GM12891 (cell line): ENCODE measurements around the gene C7orf33.

Source experiments
- POLR2A ChIP-seq: IDR thresholded peaks from 2 replicates; pipeline ENCODE4 v1.6.1; 2011; ENCODE audit warnings: low read depth, low read length, control low read depth
- POLR2AphosphoS5 ChIP-seq: IDR thresholded peaks from 2 replicates; pipeline ENCODE4 v1.6.1; 2011; ENCODE audit warnings: low read depth, low read length, control low read depth
- SPI1 ChIP-seq: IDR thresholded peaks from 2 replicates; pipeline ENCODE4 v1.6.1; 2011; ENCODE audit warnings: low read depth, low read length, control low read depth
- TAF1 ChIP-seq: IDR thresholded peaks from 2 replicates; pipeline ENCODE4 v1.6.1; 2011; ENCODE audit warnings: low read depth, low read length, control low read depth

GRCh38 chr7:148598351-148598750 lies 7.8 kb downstream of the C7orf33 start:
- TF ChIP-seq POLR2AphosphoS5 (no peak), POLR2A (no peak), TAF1 (no peak), SPI1 (no peak)
